Measurements from ENCODE around the gene SMIM30.

The SMIM30 gene

GRCh38 chr7:113144817-113145216 lies 26.5 kb upstream of the SMIM30 start:
- no peak overlapping the region for H3K27ac Mint-ChIP-seq
- peaks cover 7% of the 10 kb centered on the region for H3K9me3 Mint-ChIP-seq
- H3K27me3 Mint-ChIP-seq (ENCODE audit: low read depth) = no peaks in the 10 kb centered on the region
- no peaks in the 10 kb centered on the region for H3K4me1 Mint-ChIP-seq
- no peak for TF ChIP-seq CTCF (IDR thresholded peaks at IDR 0.05; ENCODE audit: unreplicated experiment in 3 of 3)
- H3K4me3 Mint-ChIP-seq = no peak overlapping the region
- no peaks in the 10 kb centered on the region for H3K36me3 Mint-ChIP-seq (ENCODE audit: low read depth)

GRCh38 chr7:113143486-113144257 lies 25.3 kb upstream of the SMIM30 start:
- TF ChIP-seq CTCF (IDR thresholded peaks at IDR 0.05; ENCODE audit: unreplicated experiment in 3 of 3) = no peak
- Mint-ChIP-seq H3K36me3 (ENCODE audit: low read depth) (no peaks in the 10 kb centered on the region), H3K4me1 (no peaks in the 10 kb centered on the region), H3K9me3 (peaks cover 4% of the 10 kb centered on the region), H3K4me3 (no peak overlapping the region), H3K27me3 (ENCODE audit: low read depth) (no peaks in the 10 kb centered on the region), H3K27ac (no peak overlapping the region)

- H3K4me1 Mint-ChIP-seq = no peaks in the 10 kb centered on the region
- H3K27me3 Mint-ChIP-seq (ENCODE audit: low read depth) = no peaks in the 10 kb centered on the region
- no peaks in the 10 kb centered on the region for H3K9me3 Mint-ChIP-seq
- H3K27ac Mint-ChIP-seq = no peak overlapping the region
- no peak overlapping the region for H3K4me3 Mint-ChIP-seq
- no peak for TF ChIP-seq CTCF (IDR thresholded peaks at IDR 0.05; ENCODE audit: unreplicated experiment in 3 of 3)
- H3K36me3 Mint-ChIP-seq (ENCODE audit: low read depth) = no peaks in the 10 kb centered on the region
Measured at GRCh38 chr7:113142385-113143119, 24.2 kb upstream of the SMIM30 start.

- Mint-ChIP-seq H3K27ac (no peak overlapping the region), H3K4me3 (no peak overlapping the region), H3K9me3 (no peaks in the 10 kb centered on the region), H3K4me1 (no peaks in the 10 kb centered on the region), H3K36me3 (ENCODE audit: low read depth) (no peaks in the 10 kb centered on the region), H3K27me3 (ENCODE audit: low read depth) (no peaks in the 10 kb centered on the region)
- no peak for TF ChIP-seq CTCF (IDR thresholded peaks at IDR 0.05; ENCODE audit: unreplicated experiment in 3 of 3)
Measured at GRCh38 chr7:113141803-113142202, 23.4 kb upstream of the SMIM30 start.

GRCh38 chr7:113140956-113141355 lies 22.6 kb upstream of the SMIM30 start:
- H3K27me3 Mint-ChIP-seq (ENCODE audit: low read depth) = no peaks in the 10 kb centered on the region
- H3K4me1 Mint-ChIP-seq = no peaks in the 10 kb centered on the region
- H3K4me3 Mint-ChIP-seq = no peak overlapping the region
- H3K36me3 Mint-ChIP-seq (ENCODE audit: low read depth) = no peaks in the 10 kb centered on the region
- H3K27ac Mint-ChIP-seq = no peak overlapping the region
- no peaks in the 10 kb centered on the region for H3K9me3 Mint-ChIP-seq
- TF ChIP-seq CTCF (IDR thresholded peaks at IDR 0.05; ENCODE audit: unreplicated experiment in 3 of 3) = no peak
